Fibroblast of upper back skin (primary cell): ENCODE data around the gene SLC1A4.
"Not testable (repeated sequence)": the region's sequence is repeated elsewhere in the genome, so short reads cannot be mapped to it uniquely, and the experiment has no call there.

Experiments
- DNase-seq: peaks from one replicate; pipeline ENCODE4 v3.0.0-alpha.2; 2013

Gene SLC1A4

DNA sequence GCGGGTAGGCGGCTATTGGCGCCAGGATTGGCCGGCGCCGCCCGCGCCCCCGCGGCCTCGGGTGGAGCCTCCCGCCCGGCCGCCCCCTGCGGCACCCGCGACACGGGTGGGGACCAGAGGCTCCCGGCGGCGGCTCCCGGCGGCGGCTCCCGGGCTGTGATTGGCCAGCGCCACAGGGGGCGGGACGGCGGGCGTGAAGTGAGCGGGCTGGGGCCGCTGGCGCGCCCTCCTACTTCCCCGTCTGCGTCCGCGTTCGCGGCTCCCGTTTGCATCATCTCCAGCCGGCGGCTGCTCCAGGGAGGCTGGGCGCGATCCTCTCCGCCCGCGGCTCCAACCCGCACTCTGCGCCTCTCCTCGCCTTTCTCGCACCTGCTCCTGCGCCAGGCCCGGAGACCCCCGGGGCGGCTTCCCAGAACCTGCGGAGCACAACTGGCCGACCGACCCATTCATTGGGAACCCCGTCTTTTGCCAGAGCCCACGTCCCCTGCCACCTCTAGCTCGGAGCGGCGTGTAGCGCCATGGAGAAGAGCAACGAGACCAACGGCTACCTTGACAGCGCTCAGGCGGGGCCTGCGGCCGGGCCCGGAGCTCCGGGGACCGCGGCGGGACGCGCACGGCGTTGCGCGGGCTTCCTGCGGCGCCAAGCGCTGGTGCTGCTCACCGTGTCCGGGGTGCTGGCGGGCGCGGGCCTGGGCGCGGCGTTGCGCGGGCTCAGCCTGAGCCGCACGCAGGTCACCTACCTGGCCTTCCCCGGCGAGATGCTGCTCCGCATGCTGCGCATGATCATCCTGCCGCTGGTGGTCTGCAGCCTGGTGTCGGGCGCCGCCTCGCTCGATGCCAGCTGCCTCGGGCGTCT lies at the start of gene SLC1A4:
TSS of gene SLC1A4 (plus strand) at position 274 of the 856 bp plus-strand sequence. CDS start at position 519, 245 bp downstream.
- DNase-seq: peak; percentile 90

DNA sequence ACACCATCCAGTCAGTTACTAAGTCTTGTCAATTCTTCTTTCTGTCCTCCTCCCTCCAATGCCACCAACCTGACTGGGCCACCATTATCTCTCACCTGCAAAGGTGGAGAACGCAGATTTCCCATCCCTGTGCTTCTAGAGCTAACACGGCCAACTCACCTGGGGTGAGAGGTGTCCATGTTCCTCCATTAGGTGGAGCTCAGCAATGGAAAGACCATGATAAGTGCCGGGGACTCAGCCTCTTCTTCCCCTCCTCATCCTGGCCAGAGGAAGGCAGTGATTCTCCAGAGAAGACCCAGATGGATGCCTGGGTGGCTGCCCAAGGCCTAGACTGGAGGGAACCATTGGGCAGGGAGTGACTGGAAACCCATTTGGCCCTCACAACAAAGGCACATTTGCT lies 48.1 kb upstream of the SLC1A4 start:
- no peak for DNase-seq

- no peak for DNase-seq
Measured at GRCh38 chr2:64941801-64942200, 47.4 kb upstream of the SLC1A4 start.

DNA sequence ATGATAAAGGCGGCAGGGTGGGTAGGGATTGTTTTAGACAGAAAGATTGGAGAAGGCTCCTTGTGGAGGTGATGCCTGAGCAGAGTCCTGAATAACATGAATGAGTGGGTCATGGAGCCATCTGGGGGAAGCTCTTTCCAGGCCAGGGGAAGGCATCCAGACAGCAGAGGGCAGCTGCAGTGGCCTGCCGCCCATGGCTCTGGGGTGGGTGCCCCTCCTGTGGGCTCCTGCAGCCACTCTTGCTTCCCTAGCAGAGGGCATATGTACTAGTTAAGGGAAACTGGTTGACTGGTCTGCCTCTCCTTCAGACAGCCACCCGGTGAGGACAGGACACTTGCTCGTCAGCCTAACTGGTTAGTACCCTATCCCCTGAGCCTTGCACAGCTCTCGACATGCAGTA lies 46.5 kb upstream of the SLC1A4 start:
- DNase-seq: no peak

DNA sequence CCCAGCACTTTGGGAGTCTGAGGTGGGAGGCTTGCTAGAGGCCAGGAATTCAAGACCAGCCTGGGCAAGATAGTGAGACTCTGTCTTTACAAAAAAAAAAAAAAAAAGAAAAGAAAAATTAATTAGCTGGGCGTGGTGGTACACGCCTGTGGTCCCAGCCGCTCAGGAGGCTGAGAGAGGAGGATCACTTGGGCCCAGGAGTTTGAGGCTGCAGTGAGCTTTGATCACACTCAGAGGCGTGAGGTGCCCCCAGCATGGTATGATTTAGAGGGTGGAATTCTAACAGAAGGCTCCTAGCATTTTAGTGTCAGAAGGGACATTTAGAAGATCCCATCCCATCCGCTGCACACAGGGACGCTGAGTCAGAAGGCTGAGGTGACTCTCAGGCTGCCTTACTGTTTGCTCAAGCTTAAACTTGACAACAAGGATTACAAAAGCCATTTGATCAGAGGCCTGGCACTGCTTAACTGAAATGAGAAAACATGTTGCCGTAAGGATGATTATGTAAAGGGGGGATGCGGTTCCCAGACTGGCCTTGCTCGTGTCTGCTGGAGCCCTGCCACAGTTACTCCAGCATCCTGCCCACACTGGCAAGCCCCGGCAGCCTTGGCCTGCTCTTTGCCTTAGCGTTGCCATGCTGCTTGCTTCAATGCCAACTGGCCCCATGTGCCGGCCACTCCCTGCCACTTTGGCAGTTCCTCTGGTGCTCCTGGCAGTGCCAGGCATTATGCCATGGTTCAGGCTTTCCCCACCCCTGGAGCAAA lies 45.6 kb upstream of the SLC1A4 start:
- DNase-seq: no peak

DNA sequence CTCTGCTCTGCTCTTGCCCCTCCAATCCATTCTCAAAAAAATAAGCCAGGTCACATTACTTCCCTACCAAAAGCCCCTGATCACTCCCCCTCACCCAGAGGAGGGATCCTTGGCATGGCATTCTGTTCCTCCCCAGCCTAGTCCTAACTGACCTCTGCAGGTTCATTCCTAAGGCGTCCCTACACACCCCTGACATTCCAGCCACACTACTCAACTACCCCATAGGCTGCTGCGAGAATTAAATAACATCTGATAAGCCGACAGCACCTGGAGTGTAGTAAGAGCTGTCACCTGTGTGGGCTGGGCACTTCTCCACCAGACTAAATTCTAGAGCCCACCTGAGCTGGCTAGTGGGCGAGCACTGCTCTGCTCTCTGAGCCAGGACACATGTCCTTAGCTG lies 44.7 kb upstream of the SLC1A4 start:
- DNase-seq: no peak

DNA sequence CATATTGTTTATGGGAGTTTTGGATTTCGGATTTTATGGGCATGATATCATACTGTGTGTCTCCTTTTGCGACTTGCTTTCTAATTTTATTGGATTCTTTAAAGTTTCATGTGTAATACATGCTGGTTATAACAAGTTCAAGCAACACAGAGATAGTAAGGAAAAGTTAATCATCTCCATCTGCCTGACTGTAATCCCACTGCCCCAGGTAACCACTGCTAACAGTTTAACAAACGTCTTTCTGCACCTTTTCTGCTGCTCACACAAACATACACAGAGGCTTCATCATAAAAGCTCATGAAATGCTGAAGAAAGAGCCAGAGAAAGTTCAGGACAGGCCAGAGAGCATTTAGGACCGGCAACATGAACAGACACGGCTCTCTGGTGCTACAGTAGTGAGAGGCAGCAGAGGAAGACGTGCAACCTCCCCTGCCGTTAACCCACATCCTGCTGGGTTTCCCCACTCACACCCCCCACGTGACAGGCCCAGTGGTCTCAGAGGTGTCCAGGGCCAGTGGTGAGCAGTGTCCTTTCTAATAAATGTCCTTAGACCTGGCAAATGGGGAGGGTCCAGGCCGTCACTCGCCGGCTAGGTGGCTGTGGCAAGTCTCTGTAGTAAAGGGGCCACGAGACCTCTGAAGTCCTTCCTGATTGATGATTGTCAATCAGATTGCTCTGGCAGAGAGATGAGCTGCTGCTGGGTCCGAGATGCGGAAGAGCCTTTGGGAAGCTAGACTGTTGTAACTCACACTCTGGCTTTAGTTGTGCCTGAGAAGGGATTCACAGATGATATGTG lies 43.0 kb upstream of the SLC1A4 start:
- DNase-seq: peak; percentile 30

GRCh38 chr2:64946769-64947247 lies 42.4 kb upstream of the SLC1A4 start:
- DNase-seq: no peak

DNA sequence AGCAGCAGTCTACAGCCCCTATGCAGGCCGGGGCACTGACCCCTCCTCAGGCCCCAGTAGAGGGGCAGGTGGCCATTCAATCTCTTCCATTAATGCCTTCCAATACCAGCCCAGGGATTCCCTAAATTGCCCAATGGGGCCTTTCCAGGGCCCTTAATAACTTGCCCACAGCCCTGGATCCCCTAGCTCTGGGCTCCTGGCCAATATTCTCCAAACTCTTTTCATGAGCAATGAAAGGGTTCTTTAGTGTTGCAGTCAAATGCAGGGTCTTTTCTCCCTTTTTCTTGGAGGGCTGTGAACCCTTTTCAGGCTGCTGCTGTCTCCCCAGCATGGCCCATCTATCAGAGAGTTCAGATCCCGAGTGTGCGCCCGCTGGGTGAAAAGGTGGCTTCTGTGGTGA lies 41.3 kb upstream of the SLC1A4 start:
- no peak for DNase-seq

GRCh38 chr2:64950226-64951160 lies 38.7 kb upstream of the SLC1A4 start:
- DNase-seq: peak; percentile 9

- no peak for DNase-seq
Measured at GRCh38 chr2:64951306-64951953, 37.8 kb upstream of the SLC1A4 start.

DNA sequence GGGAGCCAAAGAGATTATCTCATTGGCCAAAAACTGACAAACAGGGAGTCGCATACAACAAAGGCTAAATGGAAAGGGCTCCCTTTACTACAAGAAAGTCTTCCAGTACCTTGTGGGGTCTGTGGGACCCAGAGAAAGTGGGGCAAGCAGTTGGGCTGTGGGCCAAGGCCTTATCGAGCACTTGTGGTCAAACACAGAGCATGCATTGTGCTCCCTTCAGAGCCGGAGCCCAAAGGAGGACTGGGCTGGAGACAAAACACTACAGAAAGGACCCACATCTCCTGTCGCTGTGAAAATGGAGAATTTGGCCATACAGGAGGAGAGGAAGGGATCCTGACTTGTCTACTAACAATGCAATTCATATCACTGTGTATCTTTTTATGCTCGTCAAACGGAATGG lies 37.1 kb upstream of the SLC1A4 start:
- DNase-seq: no peak

GRCh38 chr2:64952511-64953482 lies 36.4 kb upstream of the SLC1A4 start:
- DNase-seq: peak; percentile 50

- DNase-seq: no peak
Measured at GRCh38 chr2:64955467-64955866, 33.7 kb upstream of the SLC1A4 start.

DNA sequence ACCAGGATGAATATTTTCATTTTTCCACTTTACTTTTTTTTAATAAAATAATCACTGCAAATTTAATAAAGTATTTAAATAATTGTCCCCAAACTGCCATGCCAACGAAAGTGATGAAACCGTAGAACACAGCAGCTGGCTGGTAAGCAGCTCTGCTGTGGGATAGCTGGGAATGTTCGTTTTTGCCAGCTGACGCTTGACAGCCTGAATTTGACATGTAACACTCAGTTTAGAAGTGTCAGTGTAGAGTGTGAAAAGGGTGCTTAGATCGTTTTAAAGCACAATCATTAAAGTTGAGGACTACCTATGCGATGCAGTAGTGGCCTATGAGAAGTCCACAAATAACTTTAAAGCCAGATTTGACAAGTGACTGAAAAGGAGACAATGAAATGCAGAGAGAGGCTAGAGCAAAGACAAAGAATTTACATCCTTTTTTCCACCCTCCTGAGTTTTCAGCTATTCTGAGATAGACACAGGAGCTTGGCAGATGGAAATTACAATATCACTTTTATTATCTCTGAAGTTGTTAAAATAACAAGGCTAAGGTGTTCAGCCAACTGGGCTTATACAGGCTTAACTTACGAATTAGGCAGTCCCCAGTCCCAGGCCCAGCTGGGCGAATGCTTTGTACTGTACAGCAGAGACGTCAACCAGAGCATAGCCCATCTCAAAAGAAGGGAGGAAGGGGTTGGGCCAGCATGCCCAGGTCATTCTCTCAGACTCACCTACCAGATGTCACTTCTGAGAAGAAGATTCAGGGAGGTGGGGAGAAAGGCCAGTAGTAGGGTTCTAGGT lies 31.9 kb upstream of the SLC1A4 start:
- no peak for DNase-seq

GRCh38 chr2:64958556-64958955 lies 30.6 kb upstream of the SLC1A4 start:
- no peak for DNase-seq

DNA sequence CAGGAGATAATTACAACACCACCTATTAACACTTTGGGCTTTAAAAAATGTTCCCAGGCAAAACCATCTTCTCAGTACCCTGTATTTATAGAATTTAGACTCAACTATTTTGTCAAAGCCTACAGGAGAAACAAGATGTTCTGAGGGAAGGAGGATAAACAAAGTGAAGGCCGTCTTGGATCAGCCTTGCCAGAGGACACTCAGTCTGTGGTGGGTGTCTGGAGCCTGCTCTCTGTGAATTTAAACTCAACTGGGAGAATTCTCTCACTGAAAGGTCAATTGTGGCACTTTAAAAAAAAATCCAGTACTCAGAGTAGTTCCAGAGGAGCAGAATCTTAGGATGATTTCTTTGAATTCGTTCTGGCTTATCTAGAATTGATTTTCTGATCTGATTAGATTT lies 28.4 kb upstream of the SLC1A4 start:
- DNase-seq: no peak

GRCh38 chr2:64963138-64963537 lies 26.1 kb upstream of the SLC1A4 start:
- DNase-seq: not testable (repeated sequence)

DNA sequence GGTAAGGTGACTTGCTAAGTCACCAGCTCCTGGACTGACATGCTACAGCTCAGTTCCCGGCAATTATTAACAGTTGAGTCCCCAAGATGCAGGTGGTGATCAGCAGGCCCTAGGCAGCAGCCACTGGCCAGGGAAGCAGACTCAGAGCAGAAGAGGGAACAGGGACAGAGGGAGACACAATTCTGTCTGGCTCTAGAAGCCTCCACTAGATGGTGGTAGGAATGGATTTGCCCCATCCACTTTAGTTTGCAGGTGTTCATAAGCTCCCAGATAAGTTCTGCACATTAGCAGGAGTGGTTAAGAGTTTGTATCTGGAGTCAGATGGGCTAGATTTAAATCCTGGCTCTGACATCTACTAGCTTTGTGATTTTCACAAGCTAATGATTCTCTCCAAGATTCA lies 25.5 kb upstream of the SLC1A4 start:
- DNase-seq: no peak
